GM23338 (cell line): ENCODE measurements around the gene CAPZA1.
"Not testable (repeated sequence)": the region's sequence is repeated elsewhere in the genome, so short reads cannot be mapped to it uniquely, and the experiment has no call there.

ENCODE experiments used
- CTCF ChIP-seq, 2 experiments: fragments of 200-600 bp in 1 of 2; sonication (generic) in 1 of 2; conservative IDR thresholded peaks; 2 replicates each; pipeline versions ENCODE4 v1.5.1 to v1.6.1; 2016 to 2017; ENCODE audit warnings: antibody characterized with exemption in 2 of 2, low read depth in 2 of 2, mild to moderate bottlenecking in 2 of 2, moderate library complexity in 1 of 2
- EZH2phosphoT487 ChIP-seq: fragments of 200-600 bp; sonication (generic); IDR thresholded peaks from one replicate; pipeline ENCODE4 v1.8.1; 2018; ENCODE audit warnings: antibody characterized with exemption; ENCODE audit not compliant: unreplicated experiment
- JUNB ChIP-seq: IDR thresholded peaks from one replicate; pipeline ENCODE4 v1.6.1; 2016; ENCODE audit warnings: antibody characterized with exemption; ENCODE audit not compliant: unreplicated experiment
- STAT1 ChIP-seq: IDR thresholded peaks from one replicate; pipeline ENCODE4 v1.6.1; 2016; ENCODE audit warnings: antibody characterized with exemption; ENCODE audit not compliant: unreplicated experiment

- not testable (repeated sequence) for TF ChIP-seq CTCF (conservative IDR thresholded peaks at IDR 0.05; ENCODE audit: low read depth in 2 of 2); JUNB; EZH2phosphoT487; STAT1
These were observed 4.9 kb downstream of the CAPZA1 start for GRCh38 chr1:112624493-112624892.
